BJ (cell line): ENCODE results near the gene CMSS1. TPM values are rescaled to one million over a fixed set of nuclear protein-coding genes. Genes with fewer than 3 reads are reported as not detected.
"Not testable (repeated sequence)": the region's sequence is repeated elsewhere in the genome, so short reads cannot be mapped to it uniquely, and the experiment has no call there.

Experiments
- CTCF ChIA-PET: fragments of 350-600 bp; formaldehyde crosslinking; extraction: SDS; loops from one replicate; lab custom pipeline; 2021; ENCODE audit warnings: antibody characterized with exemption, inconsistent platforms; lab: Yijun Ruan, JAX
- POLR2A ChIA-PET: fragments of 300-600 bp; sonication (Branson Sonifier 250); formaldehyde crosslinking; extraction: SDS; loops from one replicate; lab custom pipeline; 2021; ENCODE audit warnings: antibody characterized with exemption; lab: Charles Lee
- DNase-seq: peaks from one replicate; pipeline ENCODE4 v3.0.0-alpha.2; 2011; ENCODE audit warnings: low read depth
- H3K27me3 ChIP-seq: 2 replicates; pipeline ENCODE4 v1.6.0; 2011; ENCODE audit warnings: low read length; ENCODE audit not compliant: control insufficient read depth, insufficient read depth
- H3K36me3 ChIP-seq: 2 replicates; pipeline ENCODE4 v1.5.1; 2011; ENCODE audit warnings: low read length; ENCODE audit not compliant: control insufficient read depth, insufficient read depth
- H3K4me3 ChIP-seq: 2 replicates; pipeline ENCODE4 v1.5.1; 2011; ENCODE audit warnings: low read depth, mild to moderate bottlenecking, control low read depth, low read length
- polyA plus RNA-seq: library from polyadenylated mRNA; depleted of rRNA; stranded (reverse); fragments of >200 nt; gene quantifications from 2 replicates; pipeline ENCODE4 v1.2.3, GENCODE V29; 2011
- TF ChIP-seq, protein P1 (sequence below): IDR thresholded peaks from 2 replicates; pipeline ENCODE4 v1.5.1; 2011; ENCODE audit warnings: low read depth, mild to moderate bottlenecking, control low read depth, inconsistent platforms, low read length, moderate library complexity; ENCODE audit not compliant: insufficient read depth

Gene CMSS1
- polyA plus RNA-seq, 1 experiment: 6.7 TPM

DNA sequence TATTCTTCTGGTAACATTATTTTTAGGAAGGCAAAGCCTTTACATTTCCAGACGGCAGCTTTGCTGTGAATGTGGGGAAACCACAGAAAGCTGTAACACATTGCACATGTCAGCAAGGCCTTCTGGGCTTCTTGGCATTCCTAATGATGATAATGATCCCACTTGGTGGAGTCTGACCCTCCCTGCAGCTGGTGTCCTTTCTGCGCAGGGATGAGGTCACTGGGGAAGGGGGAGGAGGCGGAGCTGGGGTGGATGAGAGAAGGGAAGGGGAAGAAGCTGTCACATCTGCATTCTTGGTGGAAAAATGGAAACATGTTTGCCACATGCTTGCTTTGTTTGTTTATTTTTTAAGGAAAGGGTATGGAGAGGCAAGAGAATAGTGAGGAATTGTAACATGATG, 228.0 kb downstream of the CMSS1 start:
- Histone ChIP-seq H3K36me3 (no peaks in the 10 kb centered on the region), H3K4me3 (no peak overlapping the region), H3K27me3 (no peaks in the 10 kb centered on the region)
- CTCF ChIA-PET: interaction anchor here (0.9 to 1.9 kb wide), 6 partner anchors 19 to 209 kb away, joined by 3 to 5 read pairs (median 3); no protein-coding TSS in a partner anchor
- POLR2A ChIA-PET: no interaction called here
- peak; percentile 96 for DNase-seq
- TF ChIP-seq, protein P1, sequence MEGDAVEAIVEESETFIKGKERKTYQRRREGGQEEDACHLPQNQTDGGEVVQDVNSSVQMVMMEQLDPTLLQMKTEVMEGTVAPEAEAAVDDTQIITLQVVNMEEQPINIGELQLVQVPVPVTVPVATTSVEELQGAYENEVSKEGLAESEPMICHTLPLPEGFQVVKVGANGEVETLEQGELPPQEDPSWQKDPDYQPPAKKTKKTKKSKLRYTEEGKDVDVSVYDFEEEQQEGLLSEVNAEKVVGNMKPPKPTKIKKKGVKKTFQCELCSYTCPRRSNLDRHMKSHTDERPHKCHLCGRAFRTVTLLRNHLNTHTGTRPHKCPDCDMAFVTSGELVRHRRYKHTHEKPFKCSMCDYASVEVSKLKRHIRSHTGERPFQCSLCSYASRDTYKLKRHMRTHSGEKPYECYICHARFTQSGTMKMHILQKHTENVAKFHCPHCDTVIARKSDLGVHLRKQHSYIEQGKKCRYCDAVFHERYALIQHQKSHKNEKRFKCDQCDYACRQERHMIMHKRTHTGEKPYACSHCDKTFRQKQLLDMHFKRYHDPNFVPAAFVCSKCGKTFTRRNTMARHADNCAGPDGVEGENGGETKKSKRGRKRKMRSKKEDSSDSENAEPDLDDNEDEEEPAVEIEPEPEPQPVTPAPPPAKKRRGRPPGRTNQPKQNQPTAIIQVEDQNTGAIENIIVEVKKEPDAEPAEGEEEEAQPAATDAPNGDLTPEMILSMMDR: no peak

DNA sequence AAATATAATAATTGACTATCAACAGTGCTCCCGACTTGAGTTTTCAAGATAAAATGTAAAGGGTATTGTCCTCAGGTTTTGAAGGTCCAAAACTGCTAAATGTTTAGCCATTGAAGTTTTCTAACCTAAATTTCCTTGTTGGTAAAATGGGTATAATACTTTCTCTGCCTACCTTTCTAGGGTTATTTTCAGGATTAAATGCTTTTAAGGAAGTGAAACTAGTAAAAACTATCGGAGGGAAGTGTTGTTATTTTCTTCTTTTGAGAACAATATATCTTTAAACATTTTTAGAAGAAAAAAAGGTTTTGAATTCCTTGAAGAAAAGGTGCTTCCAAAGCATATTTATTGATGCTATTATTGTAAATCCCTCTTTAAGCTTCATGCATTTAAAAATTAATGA, 229.3 kb downstream of the CMSS1 start:
- ChIA-PET POLR2A (interaction anchor here (0.7 kb wide), 1 partner anchor 185 kb away, joined by 5 read pairs; no protein-coding TSS in a partner anchor), CTCF (interaction anchor here (0.8 to 1.4 kb wide), 5 partner anchors 17 to 216 kb away, joined by 3 to 7 read pairs (median 3); no protein-coding TSS in a partner anchor)
- TF ChIP-seq, protein P1: no peak

DNA sequence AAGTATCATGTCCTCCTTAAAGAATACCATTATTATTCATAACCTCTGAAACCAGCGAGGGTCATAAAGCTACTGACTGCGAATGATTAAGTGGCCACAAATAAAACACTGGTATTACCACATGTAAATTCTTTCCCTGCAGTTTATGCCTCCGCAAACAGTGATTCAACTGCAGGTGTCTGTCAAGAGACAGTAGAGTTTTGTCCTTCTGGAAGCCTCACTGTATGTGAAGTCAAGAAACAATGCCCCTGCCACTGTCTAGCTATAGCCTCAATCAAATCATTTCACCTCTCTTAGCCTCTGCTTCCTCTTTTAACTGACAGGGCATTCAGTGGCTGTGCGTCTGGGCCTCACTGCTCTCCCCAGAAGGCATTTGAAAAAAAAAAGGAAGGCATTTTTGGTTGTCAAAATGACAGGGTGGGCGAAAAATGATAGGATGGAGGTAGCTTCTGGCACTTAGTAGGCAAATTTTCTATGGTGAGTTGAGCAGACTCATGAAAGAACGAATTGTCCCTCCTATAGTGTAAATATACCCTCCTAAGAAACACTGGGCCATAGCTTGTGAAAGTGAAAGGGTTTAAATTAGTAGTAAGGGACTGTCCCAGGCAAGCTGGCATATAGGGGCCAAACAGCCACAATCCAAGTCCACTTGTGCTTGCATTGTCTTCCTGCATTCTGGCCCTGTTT, 229.9 kb downstream of the CMSS1 start:
- Histone ChIP-seq H3K36me3 (no peaks in the 10 kb centered on the region), H3K4me3 (no peak overlapping the region), H3K27me3 (no peaks in the 10 kb centered on the region)
- CTCF ChIA-PET: interaction anchor here (0.6 to 1.4 kb wide), 8 partner anchors 12 to 222 kb away, joined by 3 to 7 read pairs (median 4); no protein-coding TSS in a partner anchor
- peak; percentile 80 for DNase-seq
- POLR2A ChIA-PET: interaction anchor here (0.7 kb wide), 1 partner anchor 185 kb away, joined by 5 read pairs; no protein-coding TSS in a partner anchor
- TF ChIP-seq, protein P1: no peak

More for the DNA sequence above, 229.3 kb downstream of the CMSS1 start:
- DNase-seq: no peak
- Histone ChIP-seq H3K27me3 (no peaks in the 10 kb centered on the region), H3K4me3 (no peak overlapping the region), H3K36me3 (no peaks in the 10 kb centered on the region)

DNA sequence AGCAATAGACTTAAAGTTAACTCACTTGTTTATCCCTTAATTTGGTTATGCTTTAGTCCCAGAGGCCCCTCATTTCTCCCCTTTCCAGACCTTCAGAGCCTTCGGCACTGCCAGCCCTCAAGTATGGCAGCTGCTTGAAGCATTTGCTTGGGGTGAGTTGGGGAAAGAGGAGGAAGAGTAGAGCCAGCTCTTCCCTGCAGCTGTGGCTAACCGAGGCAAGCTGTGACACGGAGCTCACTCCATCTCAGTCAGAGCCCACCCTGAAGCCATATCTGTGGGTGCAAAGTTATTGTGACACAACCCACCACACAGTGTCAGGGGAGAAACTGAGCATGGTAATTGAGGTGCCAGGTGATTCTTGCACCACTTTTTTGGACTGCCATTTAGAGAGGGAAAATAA, 230.6 kb downstream of the CMSS1 start:
- H3K27me3 ChIP-seq: no peaks in the 10 kb centered on the region
- no peak for DNase-seq
- H3K4me3 ChIP-seq: no peak overlapping the region
- TF ChIP-seq, protein P1: no peak
- CTCF ChIA-PET: interaction anchor here (0.6 to 1.4 kb wide), 7 partner anchors 11 to 221 kb away, joined by 3 to 7 read pairs (median 4); no protein-coding TSS in a partner anchor
- POLR2A ChIA-PET: interaction anchor here (0.6 kb wide), 1 partner anchor 215 kb away, joined by 7 read pairs; no protein-coding TSS in a partner anchor
- H3K36me3 ChIP-seq: no peaks in the 10 kb centered on the region

DNA sequence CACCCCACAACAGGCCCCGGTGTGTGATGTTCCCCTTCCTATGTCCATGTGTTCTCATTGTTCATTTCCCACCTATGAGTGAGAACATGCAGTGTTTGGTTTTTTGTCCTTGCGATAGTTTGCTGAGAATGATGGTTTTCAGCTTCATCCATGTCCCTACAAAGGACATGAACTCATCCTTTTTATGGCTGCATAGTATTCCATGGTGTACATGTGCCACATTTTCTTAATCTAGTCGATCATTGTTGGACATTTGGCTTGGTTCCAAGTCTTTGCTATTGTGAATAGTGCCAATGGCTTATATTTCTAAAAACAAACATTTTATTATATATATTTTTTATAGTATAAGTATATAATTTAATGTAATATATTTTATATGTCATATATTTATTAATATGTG, 233.9 kb downstream of the CMSS1 start:
- CTCF ChIA-PET: interaction anchor here (0.8 kb wide), 1 partner anchor 32 kb away, joined by 4 read pairs; no protein-coding TSS in a partner anchor
- DNase-seq, H3K36me3 ChIP-seq, H3K4me3 ChIP-seq, POLR2A ChIA-PET, H3K27me3 ChIP-seq: not testable (repeated sequence)
